GM12873 (cell line): Measurements from ENCODE around the gene TBC1D1.

Source experiments
- CTCF ChIP-seq: IDR thresholded peaks from 2 replicates; pipeline ENCODE4 v1.5.1; 2012; ENCODE audit warnings: low read depth, mild to moderate bottlenecking, moderate library complexity, low read length, control low read depth; ENCODE audit not compliant: insufficient read depth; ENCODE audit errors: missing control alignments

Gene TBC1D1

GRCh38 chr4:38024206-38024509, 133.3 kb downstream of the TBC1D1 start:
- TF ChIP-seq CTCF = no peak

GRCh38 chr4:38025665-38026064, 134.8 kb downstream of the TBC1D1 start:
- no peak for TF ChIP-seq CTCF

GRCh38 chr4:38026158-38026740, 135.4 kb downstream of the TBC1D1 start:
- no peak for TF ChIP-seq CTCF

GRCh38 chr4:38030023-38030422, 139.1 kb downstream of the TBC1D1 start:
- TF ChIP-seq CTCF = no peak

GRCh38 chr4:38034986-38035882, 144.3 kb downstream of the TBC1D1 start:
- TF ChIP-seq CTCF = peak; percentile 52

GRCh38 chr4:38036548-38036947, 145.7 kb downstream of the TBC1D1 start:
- TF ChIP-seq CTCF = no peak

- no peak for TF ChIP-seq CTCF
Measured at GRCh38 chr4:38037612-38038011, 146.7 kb downstream of the TBC1D1 start.
